Upper lobe of right lung (tissue), 1 donor: ENCODE results near the gene LIG1. TPM values are rescaled to one million over a fixed set of nuclear protein-coding genes. Genes with fewer than 3 reads are reported as not detected.

Experiments
- ATAC-seq: fragments of 200-7000 bp; cut with Tn5 transposase; one replicate; pipeline ENCODE4 v1.9.1; 2020; ENCODE audit warnings: mild to moderate bottlenecking, moderate library complexity
- DNase-seq: peaks from one replicate; pipeline ENCODE4 v3.0.0-alpha.2; 2020
- H3K27ac ChIP-seq: fragments of 200-600 bp; one replicate; pipeline ENCODE4 v1.8.0; 2022
- H3K27me3 ChIP-seq: fragments of 200-600 bp; one replicate; pipeline ENCODE4 v1.8.0; 2022; ENCODE audit warnings: mild to moderate bottlenecking
- H3K36me3 ChIP-seq: fragments of 200-600 bp; one replicate; pipeline ENCODE4 v1.8.0; 2022
- H3K4me1 ChIP-seq: fragments of 200-600 bp; one replicate; pipeline ENCODE4 v1.8.0; 2022
- H3K4me3 ChIP-seq: fragments of 200-600 bp; one replicate; pipeline ENCODE4 v1.8.0; 2022; ENCODE audit warnings: mild to moderate bottlenecking
- H3K9me3 ChIP-seq: fragments of 200-600 bp; one replicate; pipeline ENCODE4 v1.8.0; 2022
- CTCF ChIP-seq: fragments of 200-600 bp; IDR thresholded peaks from one replicate; pipeline ENCODE4 v1.8.0; 2022; ENCODE audit warnings: antibody characterized with exemption
- intact Hi-C: fragments of 100-400 bp; cut with DNase I; formaldehyde crosslinking; loops from one replicate; pipeline ENCODE4 v1.11.0; 2022
- total RNA-seq: library from RNA; stranded (reverse); fragmentation: NEBNext Ultra II Directional; extraction: Animal tissue kit (Norgen Biotek cat#: 25700); gene quantifications from one replicate; pipeline ENCODE4 v1.2.1, GENCODE V29; 2021
- donor health status: DM: no; HTN: yes; CAD: no; lungs with severe emphysema.

The LIG1 gene
- total RNA-seq, 1 donor from 2014 or later = 17.7 TPM

- H3K27me3 ChIP-seq = no peaks in the 10 kb centered on the region
- intact Hi-C loops = no loop called here
- no peak overlapping the region for H3K27ac ChIP-seq
- no peak for ATAC-seq
- H3K4me1 ChIP-seq = peaks cover 5% of the 10 kb centered on the region
- TF ChIP-seq CTCF = no peak
- H3K4me3 ChIP-seq = no peak overlapping the region
- H3K36me3 ChIP-seq = peaks cover 7% of the 10 kb centered on the region
- H3K9me3 ChIP-seq = no peaks in the 10 kb centered on the region
- no peak for DNase-seq
Observed at GRCh38 chr19:48127561-48127960, 42.6 kb downstream of the LIG1 start.

DNA sequence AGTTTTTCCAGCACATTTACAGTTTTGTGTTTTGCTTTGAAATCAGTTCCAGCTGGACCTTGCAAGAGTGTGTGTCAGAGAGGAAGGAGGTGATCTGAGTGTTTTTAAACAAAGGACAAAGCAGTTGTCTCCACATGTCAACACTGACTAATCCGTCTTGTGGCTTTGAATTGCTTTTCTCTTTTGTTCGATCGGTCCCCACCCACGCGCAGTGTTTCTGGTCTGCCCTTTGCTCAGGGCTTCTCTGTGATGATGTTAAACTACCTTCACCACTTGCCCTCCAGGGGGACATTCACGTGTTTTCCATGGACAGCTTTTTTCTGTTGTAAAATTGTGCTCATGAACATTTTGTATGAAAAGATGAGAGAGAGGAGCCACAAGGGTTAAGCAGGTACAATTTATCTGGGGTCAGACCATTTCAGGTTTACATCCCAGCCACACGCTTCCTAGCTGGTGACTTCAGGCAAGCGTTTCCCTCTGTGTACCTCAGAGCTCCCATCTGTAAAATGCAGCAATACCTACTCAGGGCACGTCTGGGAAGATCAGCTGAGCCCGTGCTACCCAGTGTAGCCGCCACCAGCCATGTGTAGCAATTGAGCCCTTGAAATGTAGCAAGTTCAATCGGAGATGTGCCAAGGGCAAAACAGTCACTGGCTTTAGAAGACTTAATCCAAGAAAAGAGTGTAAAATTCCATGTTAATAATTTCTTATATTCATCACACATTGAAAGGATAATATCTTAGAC is 46.1 kb downstream of the LIG1 start:
- Histone ChIP-seq H3K27me3 (no peaks in the 10 kb centered on the region), H3K4me1 (peaks cover 8% of the 10 kb centered on the region), H3K4me3 (no peak overlapping the region), H3K27ac (no peak overlapping the region), H3K9me3 (no peaks in the 10 kb centered on the region), H3K36me3 (peaks cover 7% of the 10 kb centered on the region)
- peak; percentile 6 for TF ChIP-seq CTCF
- ATAC-seq (peak; percentile 20), DNase-seq (no peak)
- intact Hi-C loops = no loop called here

- ATAC-seq = no peak
Observed at GRCh38 chr19:48122421-48122820, 47.7 kb downstream of the LIG1 start.

GRCh38 chr19:48121909-48122371 is 48.2 kb downstream of the LIG1 start:
- peak; percentile 80 for ATAC-seq
- intact Hi-C loops = no loop called here
- no peaks in the 10 kb centered on the region for H3K27me3 ChIP-seq
- H3K4me3 ChIP-seq = no peak overlapping the region
- H3K36me3 ChIP-seq = no peaks in the 10 kb centered on the region
- no peak overlapping the region for H3K27ac ChIP-seq
- DNase-seq = no peak
- no peaks in the 10 kb centered on the region for H3K9me3 ChIP-seq
- no peak for TF ChIP-seq CTCF
- peaks cover 8% of the 10 kb centered on the region for H3K4me1 ChIP-seq

More at GRCh38 chr19:48122421-48122820, 47.7 kb downstream of the LIG1 start:
- Histone ChIP-seq H3K9me3 (no peaks in the 10 kb centered on the region), H3K4me3 (no peak overlapping the region), H3K27me3 (no peaks in the 10 kb centered on the region), H3K36me3 (no peaks in the 10 kb centered on the region), H3K27ac (no peak overlapping the region), H3K4me1 (peaks cover 8% of the 10 kb centered on the region)
- DNase-seq = no peak
- intact Hi-C loops = no loop called here
- no peak for TF ChIP-seq CTCF

GRCh38 chr19:48121066-48121465 is 49.1 kb downstream of the LIG1 start:
- DNase-seq (no peak), ATAC-seq (no peak)
- H3K4me3 ChIP-seq = no peak overlapping the region
- H3K4me1 ChIP-seq = peaks cover 8% of the 10 kb centered on the region
- H3K9me3 ChIP-seq = no peaks in the 10 kb centered on the region
- no peaks in the 10 kb centered on the region for H3K36me3 ChIP-seq
- no peaks in the 10 kb centered on the region for H3K27me3 ChIP-seq
- TF ChIP-seq CTCF = no peak
- H3K27ac ChIP-seq = no peak overlapping the region
- intact Hi-C loops = no loop called here
